GM13977 (cell line): ENCODE results near the gene CFAP100.

Experiments used
- DNase-seq: peaks from one replicate; pipeline ENCODE4 v3.0.0; 2012; ENCODE audit warnings: low spot score
- in situ Hi-C: fragments of 300-500 bp; cut with MboI; formaldehyde crosslinking; loops from one replicate; pipeline ENCODE4 v1.12.0; 2022; ENCODE audit warnings: low sequenced_read_pairs, low pct_unique_long_range_greater_than_20kb, mixed read lengths, inconsistent platforms; ENCODE audit not compliant: unreplicated experiment
- TF ChIP-seq, protein P1 (sequence below): IDR thresholded peaks from 2 replicates; pipeline ENCODE4 v1.5.1; 2012; ENCODE audit warnings: mild to moderate bottlenecking, control low read depth; ENCODE audit not compliant: insufficient read depth; ENCODE audit errors: extremely low read depth, missing control alignments

The CFAP100 gene

DNA sequence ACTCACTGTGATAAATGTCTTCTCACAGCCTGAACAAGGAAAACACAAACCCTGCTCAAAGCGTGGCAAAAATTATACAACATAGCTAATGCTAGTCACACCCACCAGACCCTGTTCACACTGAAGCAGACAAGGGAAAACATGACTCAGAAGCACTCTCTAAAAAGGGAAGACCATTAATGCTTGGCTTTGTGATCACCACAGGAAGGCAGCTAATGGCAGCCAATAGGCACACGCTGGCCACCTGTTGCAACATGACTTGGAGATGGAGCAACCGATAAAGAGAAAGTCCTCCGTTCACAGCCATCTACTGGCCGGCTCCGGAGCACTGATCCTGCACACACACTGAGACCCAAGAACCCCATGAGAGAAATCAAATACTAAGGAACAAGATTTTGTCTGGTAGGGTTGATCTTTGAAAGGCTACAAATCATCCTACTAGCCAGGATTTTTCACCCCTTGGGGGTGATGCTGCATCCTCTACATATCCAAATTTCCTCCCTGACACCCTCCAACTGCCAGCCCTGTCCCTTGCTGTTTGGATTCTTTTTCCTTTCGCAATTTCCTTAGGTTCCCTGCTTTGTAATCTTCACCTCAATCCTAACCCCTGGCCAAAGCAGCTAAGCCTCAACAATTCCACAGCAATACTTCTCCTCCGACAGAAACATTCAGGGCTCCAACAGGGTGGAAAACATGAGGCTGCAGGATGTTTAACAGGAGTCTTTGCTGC, 77.7 kb downstream of the CFAP100 start:
- TF ChIP-seq, protein P1, sequence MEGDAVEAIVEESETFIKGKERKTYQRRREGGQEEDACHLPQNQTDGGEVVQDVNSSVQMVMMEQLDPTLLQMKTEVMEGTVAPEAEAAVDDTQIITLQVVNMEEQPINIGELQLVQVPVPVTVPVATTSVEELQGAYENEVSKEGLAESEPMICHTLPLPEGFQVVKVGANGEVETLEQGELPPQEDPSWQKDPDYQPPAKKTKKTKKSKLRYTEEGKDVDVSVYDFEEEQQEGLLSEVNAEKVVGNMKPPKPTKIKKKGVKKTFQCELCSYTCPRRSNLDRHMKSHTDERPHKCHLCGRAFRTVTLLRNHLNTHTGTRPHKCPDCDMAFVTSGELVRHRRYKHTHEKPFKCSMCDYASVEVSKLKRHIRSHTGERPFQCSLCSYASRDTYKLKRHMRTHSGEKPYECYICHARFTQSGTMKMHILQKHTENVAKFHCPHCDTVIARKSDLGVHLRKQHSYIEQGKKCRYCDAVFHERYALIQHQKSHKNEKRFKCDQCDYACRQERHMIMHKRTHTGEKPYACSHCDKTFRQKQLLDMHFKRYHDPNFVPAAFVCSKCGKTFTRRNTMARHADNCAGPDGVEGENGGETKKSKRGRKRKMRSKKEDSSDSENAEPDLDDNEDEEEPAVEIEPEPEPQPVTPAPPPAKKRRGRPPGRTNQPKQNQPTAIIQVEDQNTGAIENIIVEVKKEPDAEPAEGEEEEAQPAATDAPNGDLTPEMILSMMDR, result no peak
- in situ Hi-C loops, result no loop called here
- peak; percentile 39 for DNase-seq

DNA sequence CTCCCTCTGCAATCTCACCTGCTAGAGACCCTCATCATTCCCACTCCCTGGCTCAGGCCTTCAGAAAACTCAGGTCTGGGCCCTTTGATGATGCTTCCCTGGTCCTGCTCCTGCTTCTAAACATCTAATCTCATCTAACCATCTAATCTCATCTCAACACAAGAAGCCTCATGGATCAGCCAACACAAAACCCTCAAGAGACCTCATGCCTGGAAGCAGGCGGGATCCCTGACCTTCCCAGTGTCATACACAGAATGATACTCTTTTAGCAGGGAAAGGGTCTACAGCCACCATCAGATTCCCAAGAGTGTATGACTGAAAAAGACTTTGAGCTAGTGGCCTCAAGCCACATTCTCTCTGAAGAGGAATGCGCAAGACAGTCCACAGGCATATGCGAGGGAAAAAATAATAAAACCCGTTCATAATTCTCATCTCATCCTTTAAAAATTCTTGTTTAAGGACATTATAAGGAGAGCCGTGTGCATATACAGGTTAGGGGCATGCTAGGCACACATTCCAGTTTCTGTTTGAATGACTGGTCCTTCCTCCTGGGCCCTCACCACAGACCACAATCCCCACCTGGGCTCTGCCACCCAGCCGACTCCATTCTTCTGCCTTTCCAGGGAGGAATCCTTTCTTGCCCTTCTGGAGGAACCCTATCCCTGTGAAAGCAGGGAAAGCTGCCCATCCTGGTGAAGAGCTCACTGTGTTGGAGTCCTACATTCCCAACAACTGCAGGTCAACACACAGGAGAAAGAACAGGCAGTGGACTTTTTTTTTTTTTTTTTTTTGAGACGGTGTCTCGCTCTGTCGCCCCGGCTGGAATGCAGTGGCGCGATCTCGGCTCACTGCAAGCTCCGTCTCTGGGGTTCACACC, 78.8 kb downstream of the CFAP100 start:
- DNase-seq, result no peak
- TF ChIP-seq, protein P1, result no peak
- in situ Hi-C loops, result no loop called here

DNA sequence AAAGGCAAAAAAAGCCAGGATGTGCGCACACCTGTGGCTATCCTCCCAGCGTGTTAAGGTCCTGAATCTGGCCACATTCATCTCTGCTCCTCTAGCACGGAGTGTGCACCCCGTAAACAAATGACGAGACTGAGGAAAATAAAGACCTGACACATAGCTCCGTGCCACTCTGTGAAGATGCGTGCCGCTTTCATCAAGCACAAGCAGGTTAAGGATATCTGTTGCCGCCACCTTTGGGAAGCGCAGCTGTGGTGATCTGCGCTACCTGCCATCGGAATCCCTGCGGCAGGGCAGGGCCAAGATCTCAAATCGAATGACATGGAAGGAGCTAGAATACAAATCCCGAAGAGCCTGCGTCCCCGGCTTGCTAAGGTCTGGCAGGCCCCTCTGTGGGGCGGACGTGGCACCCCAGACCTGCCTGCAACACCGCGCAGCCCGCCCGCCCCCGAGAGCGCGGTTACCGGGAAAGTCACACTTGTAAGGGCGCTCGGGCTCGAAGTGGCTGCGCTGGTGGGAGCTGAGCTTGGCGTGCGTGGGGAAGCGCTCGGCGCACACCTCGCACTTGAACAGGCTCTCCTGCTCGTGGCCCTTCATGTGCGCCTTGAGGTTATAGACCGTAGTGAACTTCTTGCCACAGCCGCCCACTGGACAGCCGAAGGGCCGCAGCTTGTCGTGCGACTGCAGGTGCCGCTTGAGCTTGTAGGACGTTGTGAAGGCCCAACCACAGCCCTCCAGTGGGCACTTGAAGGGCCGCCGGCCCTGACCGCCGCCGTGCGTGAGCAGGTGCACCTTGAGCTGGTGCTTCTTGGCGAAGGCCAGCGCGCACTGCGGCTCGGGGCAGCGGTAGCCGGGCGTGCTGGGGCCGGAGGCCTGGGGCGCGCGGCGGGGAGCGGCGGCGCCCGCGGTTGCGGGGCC, 80.0 kb downstream of the CFAP100 start:
- in situ Hi-C loops, result no loop called here
- TF ChIP-seq, protein P1, result no peak
- DNase-seq, result peak; percentile 65

DNA sequence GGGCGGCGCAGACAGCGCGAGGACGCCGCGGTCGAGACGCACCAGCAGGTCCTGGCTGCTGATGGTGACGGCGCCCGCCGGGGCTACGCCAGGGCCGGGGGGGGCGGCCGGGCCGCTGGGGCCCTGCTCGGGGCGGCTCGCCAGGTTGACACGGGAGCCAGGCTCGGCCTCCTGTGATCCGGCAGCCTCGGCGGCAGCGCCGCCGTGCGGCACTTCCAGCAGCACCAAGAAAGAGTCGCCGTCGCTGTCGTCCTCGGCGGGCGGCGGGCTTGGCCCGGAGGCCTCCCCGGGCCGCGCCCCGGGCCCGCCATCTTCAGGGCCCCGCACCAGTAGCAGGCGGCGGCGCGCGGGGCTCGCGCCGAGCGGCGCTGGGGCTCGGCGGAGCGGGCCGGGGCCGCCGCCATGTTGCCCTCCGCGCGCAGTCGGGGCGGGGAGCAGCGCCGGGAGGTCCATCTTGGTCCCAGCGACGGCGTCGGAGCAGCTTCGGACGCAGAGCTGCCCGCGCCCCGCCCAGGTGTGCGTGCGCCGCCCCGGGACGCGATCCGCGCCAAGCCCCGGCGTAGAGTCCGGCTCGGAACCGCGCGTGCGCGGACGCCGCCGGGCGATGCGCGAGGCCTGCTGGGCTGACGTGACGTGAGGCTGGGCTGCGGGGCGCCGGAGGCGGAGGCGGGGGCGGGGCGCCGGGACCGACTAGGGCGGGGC, 80.9 kb downstream of the CFAP100 start, which contains the start of gene ZXDC:
Gene ZXDC (minus strand): TSS at position 479 of the 702 bp plus-strand sequence. CDS start 26 bp downstream, at position 453.
- TF ChIP-seq, protein P1, result peak; percentile 78
- in situ Hi-C loops, result no loop called here
- DNase-seq, result peak; percentile 100

DNA sequence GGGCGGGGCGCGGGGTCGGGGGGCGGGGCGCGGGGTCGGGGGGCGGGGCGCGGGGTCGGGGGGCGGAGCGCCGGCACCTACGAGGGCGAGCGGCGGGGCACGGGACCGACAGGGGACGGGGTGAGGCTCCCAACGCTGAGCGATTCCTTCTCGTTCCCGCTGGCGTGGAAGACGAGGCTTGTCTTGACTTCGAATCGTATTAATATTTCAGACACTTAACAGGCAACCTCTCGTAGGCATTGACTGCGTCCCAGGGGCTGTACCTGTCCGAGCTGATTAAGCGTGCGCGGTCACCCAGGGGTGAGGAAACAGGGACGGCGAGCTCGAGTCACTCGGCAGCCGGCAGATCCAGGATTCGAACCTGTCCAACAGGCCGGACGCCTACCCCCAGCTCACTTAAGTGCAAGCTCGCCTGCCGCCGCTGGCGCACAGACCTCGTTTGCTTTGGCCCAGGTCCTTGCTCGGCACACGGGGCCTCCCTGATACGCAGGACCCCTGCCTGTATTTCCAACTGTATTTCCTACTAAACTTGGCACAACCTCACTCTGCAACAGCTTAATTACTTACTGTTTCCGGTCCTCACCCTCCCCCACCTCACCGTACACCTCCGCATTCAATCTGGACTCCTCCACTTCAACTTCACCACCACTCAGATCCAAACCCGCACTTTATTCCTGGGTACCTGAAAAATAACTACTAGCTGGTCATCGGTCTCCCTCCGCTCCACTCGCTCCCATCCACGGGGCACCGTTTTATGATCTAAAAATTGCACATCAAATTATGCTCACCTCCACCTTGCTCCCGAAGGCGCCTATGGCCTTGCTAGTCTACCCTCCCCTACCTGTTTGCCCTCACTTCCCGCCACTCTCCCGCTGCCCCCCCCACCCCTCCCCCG, 81.7 kb downstream of the CFAP100 start:
- TF ChIP-seq, protein P1, result no peak
- no peak for DNase-seq
- in situ Hi-C loops, result no loop called here
